IMR-90 (cell line): ENCODE results near the gene BST1. TPM values are rescaled to one million over a fixed set of nuclear protein-coding genes. Genes with fewer than 3 reads are reported as not detected.

Source experiments
- ATAC-seq: fragments of 200-7000 bp; cut with Tn5 transposase; 2 replicates; pipeline ENCODE4 v1.9.1; 2020; ENCODE audit warnings: low read depth, mild to moderate bottlenecking, moderate library complexity
- BruUV-seq: library from RNA; stranded (reverse); fragments of 400-500 nt; replicated peaks from 2 replicates; lab custom pipeline; 2021; lab: Mats Ljungman, UMichigan
- CTCF ChIA-PET: fragments of 300-600 bp; formaldehyde crosslinking; extraction: SDS; loops from one replicate; lab custom pipeline; 2021; ENCODE audit warnings: antibody characterized with exemption; lab: Yijun Ruan, JAX
- POLR2A ChIA-PET: fragments of 300-600 bp; sonication (Branson Sonifier 250); formaldehyde crosslinking; loops from one replicate; lab custom pipeline; 2022; ENCODE audit warnings: antibody characterized with exemption; ENCODE audit not compliant: unreplicated experiment; lab: Charles Lee
- DNase-seq: peaks from one replicate; pipeline ENCODE4 v3.0.0; 2013
- H2AFZ ChIP-seq: replicated peaks from 2 replicates; pipeline ENCODE3; 2013; ENCODE audit warnings: low read length, mild to moderate bottlenecking; ENCODE audit not compliant: poor library complexity
- H2AK5ac ChIP-seq: 2 replicates; pipeline ENCODE4 v1.6.1; 2013; ENCODE audit warnings: low read depth, low read length, inconsistent platforms
- H2AK9ac ChIP-seq: replicated peaks from 2 replicates; pipeline ENCODE3; 2013; ENCODE audit warnings: mild to moderate bottlenecking, low read depth, low read length, moderate library complexity; ENCODE audit not compliant: poor library complexity
- H2BK120ac ChIP-seq: 2 replicates; pipeline ENCODE4 v1.6.1; 2013; ENCODE audit warnings: low read depth, low read length, inconsistent platforms
- H2BK15ac ChIP-seq: 3 replicates; pipeline ENCODE4 v1.6.1; 2013; ENCODE audit warnings: low read depth, low read length, inconsistent platforms
- H2BK20ac ChIP-seq: 2 replicates; pipeline ENCODE4 v1.6.1; 2013; ENCODE audit warnings: low read depth, mild to moderate bottlenecking, inconsistent platforms, low read length, moderate library complexity
- H2BK5ac ChIP-seq: 2 replicates; pipeline ENCODE4 v1.6.1; 2013; ENCODE audit warnings: mild to moderate bottlenecking, low read depth, low read length, inconsistent platforms; ENCODE audit not compliant: poor library complexity, severe bottlenecking
- H3K14ac ChIP-seq: replicated peaks from 2 replicates; pipeline ENCODE4 v1.6.1; 2013; ENCODE audit warnings: low read depth, low read length, inconsistent platforms
- H3K18ac ChIP-seq: 2 replicates; pipeline ENCODE4 v1.6.1; 2013; ENCODE audit warnings: low read depth, low read length, control low read depth
- H3K23ac ChIP-seq: 2 replicates; pipeline ENCODE4 v1.6.1; 2013; ENCODE audit warnings: low read depth, low read length, inconsistent platforms
- H3K27ac ChIP-seq: 2 replicates; pipeline ENCODE4 v1.5.1; 2013; ENCODE audit warnings: mild to moderate bottlenecking, control low read depth, low read length; ENCODE audit not compliant: insufficient read depth
- H3K27me3 ChIP-seq: 2 replicates; pipeline ENCODE4 v1.6.1; 2013; ENCODE audit warnings: low read length; ENCODE audit not compliant: control insufficient read depth, insufficient read depth
- H3K36me3 ChIP-seq: 2 replicates; pipeline ENCODE4 v1.6.1; 2013; ENCODE audit warnings: low read length, mixed read lengths; ENCODE audit not compliant: control insufficient read depth, insufficient read depth
- H3K4ac ChIP-seq: 2 replicates; pipeline ENCODE4 v1.6.1; 2013; ENCODE audit warnings: low read depth, low read length, inconsistent platforms
- H3K4me1 ChIP-seq: 2 replicates; pipeline ENCODE4 v1.6.1; 2013; ENCODE audit warnings: low read length, mixed read lengths; ENCODE audit not compliant: control insufficient read depth, insufficient read depth
- H3K4me2 ChIP-seq: 2 replicates; pipeline ENCODE4 v1.6.1; 2013; ENCODE audit warnings: low read depth, mild to moderate bottlenecking, control low read depth, low read length, moderate library complexity
- H3K4me3 ChIP-seq: 2 replicates; pipeline ENCODE4 v1.5.1; 2013; ENCODE audit warnings: low read depth, mild to moderate bottlenecking, control low read depth, low read length, moderate library complexity; ENCODE audit not compliant: insufficient read depth
- H3K56ac ChIP-seq: 2 replicates; pipeline ENCODE4 v1.6.1; 2013; ENCODE audit warnings: low read length, inconsistent platforms; ENCODE audit not compliant: insufficient read depth; ENCODE audit errors: extremely low read depth
- H3K79me1 ChIP-seq, 2 experiments: 2 replicates each; pipeline ENCODE4 v1.6.1; 2013; ENCODE audit warnings: low read length in 2 of 2, inconsistent platforms in 1 of 2, low read depth in 1 of 2
- H3K9ac ChIP-seq: 2 replicates; pipeline ENCODE4 v1.6.1; 2013; ENCODE audit warnings: low read depth, low read length, control low read depth
- H3K9me1 ChIP-seq: 2 replicates; pipeline ENCODE4 v1.6.1; 2013; ENCODE audit warnings: low read length, inconsistent platforms; ENCODE audit not compliant: insufficient read depth
- H3K9me3 ChIP-seq: 2 replicates; pipeline ENCODE4 v1.6.1; 2013; ENCODE audit warnings: low read length; ENCODE audit not compliant: control insufficient read depth, insufficient read depth
- H4K20me1 ChIP-seq: 2 replicates; pipeline ENCODE4 v1.6.1; 2013; ENCODE audit warnings: low read length, inconsistent platforms; ENCODE audit not compliant: insufficient read depth
- H4K5ac ChIP-seq: 2 replicates; pipeline ENCODE4 v1.6.1; 2013; ENCODE audit warnings: mild to moderate bottlenecking, low read depth, low read length, control low read depth
- H4K8ac ChIP-seq, 2 experiments: 2 replicates each; pipeline ENCODE4 v1.6.1; 2013; ENCODE audit warnings: low read depth in 2 of 2, low read length in 2 of 2, control low read depth in 1 of 2, inconsistent platforms in 1 of 2
- H4K91ac ChIP-seq: 2 replicates; pipeline ENCODE4 v1.6.1; 2013; ENCODE audit warnings: low read depth, low read length, inconsistent platforms; ENCODE audit not compliant: insufficient read depth
- CEBPB ChIP-seq: IDR thresholded peaks from 2 replicates; pipeline ENCODE4 v1.6.1; 2012; ENCODE audit warnings: low read depth, low read length, improper control_type of control experiment
- CHD1 ChIP-seq: IDR thresholded peaks from 2 replicates; pipeline ENCODE4 v1.6.1; 2012; ENCODE audit warnings: low read depth, low read length, improper control_type of control experiment
- CTCF ChIP-seq: conservative IDR thresholded peaks from 2 replicates; pipeline ENCODE4 v1.5.1; 2012; ENCODE audit warnings: mild to moderate bottlenecking, low read depth, low read length, improper control_type of control experiment
- ELK1 ChIP-seq: fragments of 150-350 bp; IDR thresholded peaks from 2 replicates; pipeline ENCODE4 v1.6.1; 2016; ENCODE audit warnings: low read depth, mild to moderate bottlenecking, low read length, moderate library complexity, borderline replicate concordance
- FOS ChIP-seq: fragments of 150-350 bp; IDR thresholded peaks from 2 replicates; pipeline ENCODE4 v1.6.1; 2016; ENCODE audit warnings: low read depth, low read length
- MAFK ChIP-seq: IDR thresholded peaks from 2 replicates; pipeline ENCODE4 v1.6.1; 2012; ENCODE audit warnings: low read depth, low read length, improper control_type of control experiment
- MAZ ChIP-seq: IDR thresholded peaks from 2 replicates; pipeline ENCODE4 v1.6.1; 2012; ENCODE audit warnings: low read depth, mild to moderate bottlenecking, low read length, improper control_type of control experiment, moderate library complexity, borderline replicate concordance
- MXI1 ChIP-seq: IDR thresholded peaks from 2 replicates; pipeline ENCODE4 v1.6.1; 2012; ENCODE audit warnings: low read depth, mild to moderate bottlenecking, low read length, moderate library complexity, borderline replicate concordance
- NFE2L2 ChIP-seq: fragments of 150-350 bp; IDR thresholded peaks from 2 replicates; pipeline ENCODE4 v1.6.1; 2016; ENCODE audit warnings: low read depth, mild to moderate bottlenecking, low read length
- POLR2A ChIP-seq: IDR thresholded peaks from 2 replicates; pipeline ENCODE4 v1.6.1; 2012; ENCODE audit warnings: mild to moderate bottlenecking, low read depth, low read length
- RAD21 ChIP-seq: IDR thresholded peaks from 2 replicates; pipeline ENCODE4 v1.6.1; 2012; ENCODE audit warnings: low read length, improper control_type of control experiment
- RCOR1 ChIP-seq: IDR thresholded peaks from 2 replicates; pipeline ENCODE4 v1.6.1; 2012; ENCODE audit warnings: mild to moderate bottlenecking, low read length, improper control_type of control experiment; ENCODE audit not compliant: insufficient replicate concordance
- USF2 ChIP-seq: fragments of 150-350 bp; IDR thresholded peaks from 2 replicates; pipeline ENCODE4 v1.6.1; 2017; ENCODE audit warnings: mild to moderate bottlenecking, antibody characterized with exemption, low read length, low read depth
- WGBS, 2 experiments: methylation state at CpG; one replicate each; pipeline versions ENCODE4 v1.1.5 to v1.1.7; 2013; ENCODE audit warnings: missing lambda C conversion rate in 2 of 2; ENCODE audit not compliant: insufficient read length in 1 of 2; ENCODE audit errors: extremely low coverage in 2 of 2; 5-methylcytosine and 5-hydroxymethylcytosine counted together
- dilution Hi-C: fragments of 300-500 bp; cut with HindIII; formaldehyde crosslinking; loops from one replicate; pipeline ENCODE4 v1.14.3; 2018; ENCODE audit warnings: low sequenced_read_pairs; ENCODE audit not compliant: unreplicated experiment
- in situ Hi-C: fragments of 300-500 bp; cut with MboI; formaldehyde crosslinking; loops from 3 replicates; pipeline ENCODE4 v1.14.3; 2019; ENCODE audit warnings: low sequenced_read_pairs, inconsistent platforms, mixed read lengths
- intact Hi-C: fragments of 100-400 bp; cut with micrococcal nuclease; formaldehyde crosslinking; loops from 2 replicates; pipeline ENCODE4 v1.10.0; 2022
- polyA plus RNA-seq, 3 experiments: library from polyadenylated mRNA; depleted of rRNA; stranded (reverse); fragments of >200 nt; gene quantifications; 2 replicates each; pipeline ENCODE4 v1.2.3, GENCODE V29; 2012; ENCODE audit warnings: low replicate concordance in 1 of 3
- total RNA-seq: library from RNA; depleted of rRNA; stranded (reverse); fragments of >200 nt; gene quantifications from 2 replicates; pipeline ENCODE4 v1.2.3, GENCODE V29; 2012

Gene BST1
- total and polyA plus RNA-seq, 2 of the 4 experiments (the other 2 are of a cell fraction): 6.6 to 11.1 TPM

- no peak overlapping the region for H2BK120ac ChIP-seq
- CTCF ChIA-PET: no interaction called here
- H2AFZ ChIP-seq: no peak overlapping the region
- intact Hi-C loops: no loop called here
- no peak overlapping the region for H3K14ac ChIP-seq
- in situ Hi-C loops: no loop called here
- 0 out of 2 replicates have a peak, but pooled peaks cover 2% of the 10 kb centered on the region for H3K9me3 ChIP-seq
- H4K20me1 ChIP-seq: no peaks in the 10 kb centered on the region
- no CpG with 5 or more reads among the region's 2 CpGs for WGBS, 2 experiments
- DNase-seq: no peak
- ATAC-seq: no peak
- BruUV-seq: no TSS peak
- H3K4me3 ChIP-seq: no peak overlapping the region
- H3K56ac ChIP-seq: no peak overlapping the region
- POLR2A ChIA-PET: no interaction called here
- H3K18ac ChIP-seq: no peak overlapping the region
- H3K9me1 ChIP-seq: no peaks in the 10 kb centered on the region
- no peak overlapping the region for H3K4me2 ChIP-seq
- H3K4me1 ChIP-seq: no peaks in the 10 kb centered on the region; the same call in 1 of the 2 replicates
- no peak overlapping the region for H2AK9ac ChIP-seq
- H2AK5ac ChIP-seq: no peak overlapping the region
- no peak overlapping the region for H3K27ac ChIP-seq
- H3K23ac ChIP-seq: no peak overlapping the region
- no peak for TF ChIP-seq CHD1
- TF ChIP-seq ELK1: no peak
- no peak for TF ChIP-seq NFE2L2
- no peak for TF ChIP-seq RAD21
- no peak for TF ChIP-seq POLR2A
- TF ChIP-seq CEBPB: no peak
- TF ChIP-seq RCOR1: no peak
- TF ChIP-seq MXI1: no peak
- no peak for TF ChIP-seq MAZ
- TF ChIP-seq USF2: no peak
- TF ChIP-seq MAFK: no peak
- TF ChIP-seq CTCF: no peak
- no peak for TF ChIP-seq FOS
- dilution Hi-C loops: no loop called here
- no peak overlapping the region for H4K8ac ChIP-seq
- no peak overlapping the region for H3K9ac ChIP-seq
- H4K91ac ChIP-seq: no peak overlapping the region
- no peak overlapping the region for H2BK5ac ChIP-seq
- H3K79me1 ChIP-seq: no peaks in the 10 kb centered on the region
- H2BK20ac ChIP-seq: no peak overlapping the region
- no peak overlapping the region for H2BK15ac ChIP-seq
- H4K5ac ChIP-seq: no peak overlapping the region
- no peaks in the 10 kb centered on the region for H3K36me3 ChIP-seq
- no peak overlapping the region for H3K4ac ChIP-seq
- H3K27me3 ChIP-seq: peaks cover 3% of the 10 kb centered on the region; the same call in 1 of the 2 replicates
Measured at GRCh38 chr4:15751153-15751552, 48.3 kb downstream of the BST1 start.
